ENCODE data around the gene TARP.

GRCh38 chr7:38316733-38317360 lies 43.4 kb upstream of the TARP start:
- no peak for TF ChIP-seq EZH2 (IDR thresholded peaks at IDR 0.05)
- TF ChIP-seq, protein P1, sequence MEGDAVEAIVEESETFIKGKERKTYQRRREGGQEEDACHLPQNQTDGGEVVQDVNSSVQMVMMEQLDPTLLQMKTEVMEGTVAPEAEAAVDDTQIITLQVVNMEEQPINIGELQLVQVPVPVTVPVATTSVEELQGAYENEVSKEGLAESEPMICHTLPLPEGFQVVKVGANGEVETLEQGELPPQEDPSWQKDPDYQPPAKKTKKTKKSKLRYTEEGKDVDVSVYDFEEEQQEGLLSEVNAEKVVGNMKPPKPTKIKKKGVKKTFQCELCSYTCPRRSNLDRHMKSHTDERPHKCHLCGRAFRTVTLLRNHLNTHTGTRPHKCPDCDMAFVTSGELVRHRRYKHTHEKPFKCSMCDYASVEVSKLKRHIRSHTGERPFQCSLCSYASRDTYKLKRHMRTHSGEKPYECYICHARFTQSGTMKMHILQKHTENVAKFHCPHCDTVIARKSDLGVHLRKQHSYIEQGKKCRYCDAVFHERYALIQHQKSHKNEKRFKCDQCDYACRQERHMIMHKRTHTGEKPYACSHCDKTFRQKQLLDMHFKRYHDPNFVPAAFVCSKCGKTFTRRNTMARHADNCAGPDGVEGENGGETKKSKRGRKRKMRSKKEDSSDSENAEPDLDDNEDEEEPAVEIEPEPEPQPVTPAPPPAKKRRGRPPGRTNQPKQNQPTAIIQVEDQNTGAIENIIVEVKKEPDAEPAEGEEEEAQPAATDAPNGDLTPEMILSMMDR (IDR thresholded peaks at IDR 0.05) = no peak
- no peak for TF ChIP-seq EZH2phosphoT487 (IDR thresholded peaks at IDR 0.05)
